OCI-LY7 (cell line): ENCODE data around the gene METTL27. TPM values are rescaled to one million over a fixed set of nuclear protein-coding genes. Genes with fewer than 3 reads are reported as not detected.
"Not testable (repeated sequence)": the region's sequence is repeated elsewhere in the genome, so short reads cannot be mapped to it uniquely, and the experiment has no call there.

Experiments used
- BruUV-seq: library from RNA; stranded (reverse); fragments of 400-500 nt; replicated peaks from 2 replicates; lab custom pipeline; 2021; lab: Mats Ljungman, UMichigan
- CTCF ChIA-PET: fragments of 300-600 bp; sonication (Branson Sonifier 250); formaldehyde crosslinking; loops from one replicate; lab custom pipeline; 2022; ENCODE audit warnings: antibody characterized with exemption; ENCODE audit not compliant: unreplicated experiment; lab: Charles Lee
- POLR2A ChIA-PET: fragments of 300-600 bp; sonication (Branson Sonifier 250); formaldehyde crosslinking; loops from one replicate; lab custom pipeline; 2022; ENCODE audit warnings: antibody characterized with exemption; lab: Charles Lee
- DNase-seq: peaks from one replicate; pipeline ENCODE4 v3.0.0-alpha.2; 2015; ENCODE audit warnings: low spot score
- H2AFZ ChIP-seq: fragments of 200-600 bp; sonication (generic), shearing (Covaris generic); 2 replicates; pipeline ENCODE4 v1.6.1; 2014; ENCODE audit warnings: mild to moderate bottlenecking, antibody characterized with exemption, low read length, moderate library complexity
- H3K27ac ChIP-seq: fragments of 200-600 bp; sonication (generic); 2 replicates; pipeline ENCODE4 v1.5.1; 2014; ENCODE audit warnings: mixed run types, low read depth, mild to moderate bottlenecking, moderate library complexity, low read length, inconsistent platforms; ENCODE audit not compliant: poor library complexity, severe bottlenecking
- H3K36me3 ChIP-seq: fragments of 200-600 bp; sonication (generic); 2 replicates; pipeline ENCODE4 v1.6.1; 2014; ENCODE audit warnings: mild to moderate bottlenecking, antibody characterized with exemption, low read length, moderate library complexity, mixed read lengths; ENCODE audit not compliant: insufficient read depth
- H3K4me1 ChIP-seq: fragments of 200-600 bp; sonication (generic); 2 replicates; pipeline ENCODE4 v1.5.1; 2014; ENCODE audit warnings: mild to moderate bottlenecking, low read length; ENCODE audit not compliant: insufficient read depth, poor library complexity, severe bottlenecking
- H3K4me2 ChIP-seq: fragments of 200-600 bp; sonication (generic); 2 replicates; pipeline ENCODE4 v1.6.1; 2014; ENCODE audit warnings: mild to moderate bottlenecking, low read length
- H3K4me3 ChIP-seq: fragments of 200-600 bp; sonication (generic); 2 replicates; pipeline ENCODE4 v1.5.1; 2014; ENCODE audit warnings: mild to moderate bottlenecking, low read depth, low read length; ENCODE audit not compliant: poor library complexity, severe bottlenecking
- H3K79me2 ChIP-seq: fragments of 200-600 bp; sonication (generic); 2 replicates; pipeline ENCODE4 v1.6.1; 2016; ENCODE audit warnings: low read depth, mild to moderate bottlenecking, low read length, moderate library complexity, mixed read lengths; ENCODE audit not compliant: insufficient read depth
- H3K9me2 ChIP-seq: fragments of 200-600 bp; sonication (generic); 2 replicates; pipeline ENCODE4 v1.6.1; 2016; ENCODE audit warnings: mild to moderate bottlenecking, low read length, mixed read lengths; ENCODE audit not compliant: insufficient read depth
- H3K9me3 ChIP-seq: fragments of 200-600 bp; sonication (generic); 2 replicates; pipeline ENCODE4 v1.6.1; 2014; ENCODE audit warnings: mild to moderate bottlenecking, mixed run types, low read length, mixed read lengths
- H4K20me1 ChIP-seq: fragments of 200-600 bp; sonication (generic); 2 replicates; pipeline ENCODE4 v1.6.1; 2014; ENCODE audit warnings: mild to moderate bottlenecking, antibody characterized with exemption, low read length, moderate library complexity, mixed read lengths; ENCODE audit not compliant: insufficient read depth
- EZH2phosphoT487 ChIP-seq: fragments of 200-600 bp; sonication (generic); IDR thresholded peaks from 2 replicates; pipeline ENCODE4 v1.6.1; 2018; ENCODE audit warnings: low read depth, borderline replicate concordance, mild to moderate bottlenecking, mixed run types, antibody characterized with exemption, low read length, moderate library complexity, mixed read lengths
- intact Hi-C: fragments of 100-400 bp; cut with micrococcal nuclease; formaldehyde crosslinking; loops from one replicate; pipeline ENCODE4 v1.10.0; 2022; ENCODE audit not compliant: unreplicated experiment
- total RNA-seq, 2 experiments: library from RNA; depleted of rRNA in 1 of 2; stranded (reverse); fragments of >200 nt in 1 of 2; shearing (Covaris generic) in 1 of 2; gene quantifications; 2 replicates each; pipeline ENCODE4 v1.2.3, GENCODE V29; 2014 to 2022
- TF ChIP-seq, protein P1 (sequence below): fragments of 200-600 bp; sonication (generic); conservative IDR thresholded peaks from 2 replicates; pipeline ENCODE4 v1.5.1; 2014; ENCODE audit warnings: mild to moderate bottlenecking, antibody characterized with exemption, low read length, moderate library complexity, mixed read lengths

METTL27 gene
- total RNA-seq, 2 experiments from 2014 or later, result 0.92 to 2.1 TPM

DNA sequence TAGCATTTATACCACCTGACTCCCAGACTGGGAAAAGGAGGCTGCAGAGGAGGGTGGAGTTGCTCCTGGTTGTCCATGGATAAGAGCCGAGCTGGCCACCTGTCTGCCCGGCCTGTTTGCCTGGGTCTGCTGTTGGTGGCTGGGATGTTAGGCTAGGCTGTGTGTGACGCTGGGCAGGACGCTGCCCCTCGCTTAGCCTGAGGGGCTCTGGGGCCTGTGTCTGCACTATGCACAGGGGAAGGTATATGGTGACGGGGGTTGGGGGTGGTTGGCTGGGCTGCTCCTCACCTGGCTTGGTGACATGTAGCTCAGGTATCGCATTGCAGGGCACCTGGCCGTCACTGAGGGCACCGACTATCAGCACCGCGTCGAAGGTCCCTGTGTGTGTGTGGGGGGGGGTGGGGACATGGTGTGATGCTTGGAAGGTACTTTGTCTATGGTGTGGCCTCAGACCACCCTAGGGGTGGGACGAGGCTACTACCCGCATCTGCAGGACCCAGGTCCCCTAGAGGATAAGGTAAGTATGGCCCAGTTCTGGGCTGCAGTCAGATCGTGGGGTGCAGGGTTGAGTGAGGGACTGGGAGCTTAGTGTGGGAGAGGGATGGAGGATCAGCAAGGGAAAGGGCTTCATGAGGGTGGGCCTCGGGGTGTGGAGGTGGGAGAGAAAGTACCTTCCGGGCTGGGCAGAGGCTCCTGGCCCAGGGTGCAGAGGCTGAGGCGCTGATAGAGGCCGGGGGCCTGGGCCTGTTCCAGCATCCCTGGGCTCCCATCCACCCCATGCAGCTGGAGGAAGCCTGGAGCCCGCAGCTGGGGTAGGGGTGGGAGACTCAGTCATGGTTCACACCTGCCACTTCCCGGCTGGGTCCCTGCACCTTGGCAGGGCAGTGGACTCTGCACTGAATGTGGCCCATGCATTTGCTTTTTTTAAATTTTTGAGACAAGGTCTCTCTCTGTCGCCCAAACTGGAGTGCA lies 2.3 kb downstream of the METTL27 start:
- no peaks in the 10 kb centered on the region for H3K9me2 ChIP-seq
- H3K36me3 ChIP-seq, result no peaks in the 10 kb centered on the region
- ChIA-PET CTCF (interaction anchor here (0.6 kb wide), 1 partner anchor 187 kb away, joined by 7 read pairs; no protein-coding TSS in a partner anchor), POLR2A (no interaction called here)
- no peak overlapping the region for H3K27ac ChIP-seq
- peaks cover 14% of the 10 kb centered on the region for H3K4me1 ChIP-seq
- H2AFZ ChIP-seq, result no peak overlapping the region
- TF ChIP-seq, protein P1, sequence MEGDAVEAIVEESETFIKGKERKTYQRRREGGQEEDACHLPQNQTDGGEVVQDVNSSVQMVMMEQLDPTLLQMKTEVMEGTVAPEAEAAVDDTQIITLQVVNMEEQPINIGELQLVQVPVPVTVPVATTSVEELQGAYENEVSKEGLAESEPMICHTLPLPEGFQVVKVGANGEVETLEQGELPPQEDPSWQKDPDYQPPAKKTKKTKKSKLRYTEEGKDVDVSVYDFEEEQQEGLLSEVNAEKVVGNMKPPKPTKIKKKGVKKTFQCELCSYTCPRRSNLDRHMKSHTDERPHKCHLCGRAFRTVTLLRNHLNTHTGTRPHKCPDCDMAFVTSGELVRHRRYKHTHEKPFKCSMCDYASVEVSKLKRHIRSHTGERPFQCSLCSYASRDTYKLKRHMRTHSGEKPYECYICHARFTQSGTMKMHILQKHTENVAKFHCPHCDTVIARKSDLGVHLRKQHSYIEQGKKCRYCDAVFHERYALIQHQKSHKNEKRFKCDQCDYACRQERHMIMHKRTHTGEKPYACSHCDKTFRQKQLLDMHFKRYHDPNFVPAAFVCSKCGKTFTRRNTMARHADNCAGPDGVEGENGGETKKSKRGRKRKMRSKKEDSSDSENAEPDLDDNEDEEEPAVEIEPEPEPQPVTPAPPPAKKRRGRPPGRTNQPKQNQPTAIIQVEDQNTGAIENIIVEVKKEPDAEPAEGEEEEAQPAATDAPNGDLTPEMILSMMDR, result no peak
- TF ChIP-seq EZH2phosphoT487, result no peak
- DNase-seq, result peak; percentile 17
- intact Hi-C loops, result loop anchor here (5.0 kb wide), 1 partner anchor 103 kb away; the partner anchor contains the start of gene ABHD11
- no TSS peak for BruUV-seq
- no peaks in the 10 kb centered on the region for H4K20me1 ChIP-seq
- H3K9me3 ChIP-seq, result no peaks in the 10 kb centered on the region
- H3K4me2 ChIP-seq, result no peak overlapping the region
- H3K79me2 ChIP-seq, result no peaks in the 10 kb centered on the region
- no peak overlapping the region for H3K4me3 ChIP-seq

DNA sequence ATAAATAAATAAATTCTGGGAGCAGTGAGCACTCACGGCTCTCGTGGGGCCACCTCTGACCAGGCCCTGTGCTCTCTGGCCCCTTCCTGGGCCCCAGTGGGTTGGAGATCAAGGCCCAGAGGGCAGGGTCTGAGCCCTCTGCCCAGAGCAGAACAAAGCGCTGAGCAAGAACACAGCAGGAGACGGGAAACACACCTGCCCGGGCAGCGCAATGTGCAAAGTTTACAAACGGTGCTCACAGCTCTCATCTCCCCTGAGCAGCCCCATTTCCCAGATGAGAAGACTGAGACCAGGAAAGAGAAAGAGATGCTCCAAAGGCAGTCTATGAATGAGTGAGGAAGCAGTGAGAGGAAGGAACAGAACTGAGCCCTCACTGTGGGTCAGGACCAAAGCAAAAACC lies 3.0 kb downstream of the METTL27 start:
- intact Hi-C loops, result no loop called here
- no peak for DNase-seq
- TF ChIP-seq, protein P1, result no peak
- TF ChIP-seq EZH2phosphoT487, result no peak
- POLR2A ChIA-PET, result no interaction called here
- H4K20me1 ChIP-seq, result no peaks in the 10 kb centered on the region
- H3K36me3 ChIP-seq, result no peaks in the 10 kb centered on the region
- CTCF ChIA-PET, result interaction anchor here (0.6 kb wide), 1 partner anchor 188 kb away, joined by 7 read pairs; no protein-coding TSS in a partner anchor
- no peak overlapping the region for H3K4me2 ChIP-seq
- H2AFZ ChIP-seq, result no peak overlapping the region
- H3K79me2 ChIP-seq, result no peaks in the 10 kb centered on the region
- H3K4me3 ChIP-seq, result no peak overlapping the region
- no peaks in the 10 kb centered on the region for H3K9me2 ChIP-seq
- H3K27ac ChIP-seq, result no peak overlapping the region
- H3K9me3 ChIP-seq, result no peaks in the 10 kb centered on the region
- peaks cover 13% of the 10 kb centered on the region for H3K4me1 ChIP-seq
- BruUV-seq, result no TSS peak

DNA sequence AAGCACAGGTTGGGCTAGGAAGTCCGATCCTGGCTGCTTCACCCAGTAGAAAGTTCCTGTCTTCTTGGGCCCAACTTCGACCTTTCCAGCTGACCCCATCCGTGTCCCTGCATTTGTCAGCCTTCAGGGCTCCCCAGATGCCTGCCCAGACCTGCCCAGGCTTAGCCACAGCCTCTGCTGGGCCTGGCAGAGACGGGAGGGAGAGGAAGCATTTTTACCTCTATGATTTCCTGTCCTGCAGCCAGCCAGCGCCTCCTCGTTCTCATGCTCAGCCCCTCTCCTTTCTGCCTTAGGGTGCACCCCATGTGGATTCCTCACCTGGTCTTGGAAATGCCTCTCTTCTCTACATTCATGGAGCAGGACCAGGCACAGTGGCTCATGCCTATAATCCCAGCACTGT lies 3.7 kb downstream of the METTL27 start:
- no peaks in the 10 kb centered on the region for H3K36me3 ChIP-seq
- ChIA-PET POLR2A (no interaction called here), CTCF (no interaction called here)
- H3K4me1 ChIP-seq, result peaks cover 7% of the 10 kb centered on the region
- H3K4me2 ChIP-seq, result no peak overlapping the region
- H3K27ac ChIP-seq, result no peak overlapping the region
- no peaks in the 10 kb centered on the region for H4K20me1 ChIP-seq
- DNase-seq, result no peak
- H2AFZ ChIP-seq, result no peak overlapping the region
- H3K79me2 ChIP-seq, result no peaks in the 10 kb centered on the region
- no TSS peak for BruUV-seq
- no peaks in the 10 kb centered on the region for H3K9me3 ChIP-seq
- no peaks in the 10 kb centered on the region for H3K9me2 ChIP-seq
- H3K4me3 ChIP-seq, result no peak overlapping the region
- TF ChIP-seq, protein P1, result no peak
- no peak for TF ChIP-seq EZH2phosphoT487
- intact Hi-C loops, result no loop called here

DNA sequence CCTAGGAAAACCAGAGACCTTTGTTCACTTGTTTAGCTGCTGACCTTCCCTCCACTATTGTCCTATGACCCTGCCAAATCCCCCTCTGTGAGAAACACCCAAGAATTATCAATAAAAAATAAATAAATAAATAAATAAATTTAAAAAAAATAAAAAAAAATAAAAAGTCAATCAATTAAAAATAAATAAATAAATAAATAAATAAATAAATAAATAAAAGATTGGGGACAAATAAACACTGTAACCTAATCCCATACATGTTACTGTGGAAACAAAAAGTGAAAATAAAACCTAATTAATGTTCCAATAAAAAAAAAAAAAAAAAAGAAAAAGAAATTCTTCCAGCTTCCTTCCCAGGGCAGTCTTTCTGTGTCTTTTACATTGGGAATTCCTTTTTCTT lies 5.1 kb downstream of the METTL27 start:
- H3K27ac ChIP-seq, BruUV-seq, H2AFZ ChIP-seq, POLR2A ChIA-PET, H3K36me3 ChIP-seq, H3K4me1 ChIP-seq, H3K9me3 ChIP-seq, H3K9me2 ChIP-seq, intact Hi-C loops, H4K20me1 ChIP-seq, H3K4me2 ChIP-seq, CTCF ChIA-PET, H3K79me2 ChIP-seq, DNase-seq, H3K4me3 ChIP-seq: not testable (repeated sequence)
